NCI-H1105 (cell line): ENCODE data around the gene STUM.
"Not testable (repeated sequence)": the region's sequence is repeated elsewhere in the genome, so short reads cannot be mapped to it uniquely, and the experiment has no call there.

Source experiments
- DNase-seq: peaks from one replicate; lab custom pipeline; 2025; lab: John Stamatoyannopoulos, UW

Gene STUM

GRCh38 chr1:226627050-226627755, 78.6 kb downstream of the STUM start:
- DNase-seq = no peak

DNA sequence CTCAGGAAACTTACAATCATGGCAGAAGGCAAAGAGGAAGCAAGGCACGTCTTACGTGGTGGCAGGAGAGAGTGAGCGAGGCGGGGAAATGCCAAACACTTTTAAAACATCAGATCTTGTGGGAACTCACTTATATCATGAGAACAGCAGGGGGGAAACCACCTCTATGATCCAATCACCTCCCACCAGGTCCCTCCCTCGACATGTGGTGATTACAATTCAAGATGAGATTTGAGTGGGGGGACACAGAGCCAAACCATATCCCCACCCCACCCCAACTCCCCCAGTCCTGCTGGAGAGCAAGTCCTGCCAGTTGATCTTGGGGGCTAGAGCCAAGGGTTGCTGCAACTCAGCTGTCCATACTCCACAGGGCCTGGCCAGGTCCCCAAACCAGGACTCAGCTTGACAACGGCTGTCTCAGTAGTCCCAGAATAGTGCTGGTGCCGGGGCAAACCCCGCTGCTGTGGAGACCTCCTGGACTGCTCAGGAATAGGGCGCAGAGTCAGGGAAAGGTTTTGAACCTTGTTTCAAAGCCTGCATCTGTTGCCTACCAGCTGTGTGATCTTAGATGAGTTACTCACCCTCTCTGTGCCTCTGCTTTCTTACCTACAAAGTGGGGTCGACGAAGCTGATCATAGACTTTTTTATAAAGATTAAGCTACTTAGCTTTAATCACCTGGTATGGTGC, 79.5 kb downstream of the STUM start:
- DNase-seq = no peak

- DNase-seq = peak; percentile 55
Observed at GRCh38 chr1:226628612-226629155, 80.1 kb downstream of the STUM start.

DNA sequence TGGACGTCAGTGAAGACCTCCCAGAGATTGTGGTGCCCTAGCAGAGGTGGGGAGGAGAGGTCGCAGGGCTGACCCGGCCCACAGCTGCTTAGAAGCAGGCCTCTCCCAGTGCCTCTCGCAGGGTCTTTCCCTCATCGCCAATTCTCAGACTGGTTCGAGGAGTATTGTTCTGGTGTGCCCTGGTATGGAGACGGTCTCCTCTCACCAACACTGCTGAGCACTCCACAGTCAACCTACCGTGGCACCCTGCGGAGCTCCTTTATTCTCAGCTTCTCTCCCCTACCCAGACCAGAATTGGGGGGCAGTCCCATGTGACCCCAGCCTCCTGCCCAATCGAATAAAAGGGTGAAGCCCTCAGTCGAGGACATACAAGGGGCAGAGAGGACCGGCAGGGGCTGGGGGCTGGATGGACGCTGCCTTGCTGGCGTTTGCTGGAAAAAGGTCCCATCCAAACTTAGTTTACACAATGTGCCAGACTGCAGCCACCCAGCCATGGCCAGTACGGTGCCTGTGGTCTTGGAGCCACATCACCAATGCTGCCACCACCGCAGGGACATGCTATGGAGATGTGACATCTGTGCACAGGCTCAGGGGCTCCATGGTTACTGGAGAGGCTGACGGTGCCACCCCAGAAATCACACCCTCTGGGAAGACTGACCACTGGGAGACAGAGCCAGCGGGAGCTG, 80.8 kb downstream of the STUM start:
- no peak for DNase-seq

- DNase-seq = no peak
Observed at GRCh38 chr1:226629896-226630550, 81.5 kb downstream of the STUM start.

- no peak for DNase-seq
Observed at GRCh38 chr1:226630592-226630991, 82.0 kb downstream of the STUM start.

DNA sequence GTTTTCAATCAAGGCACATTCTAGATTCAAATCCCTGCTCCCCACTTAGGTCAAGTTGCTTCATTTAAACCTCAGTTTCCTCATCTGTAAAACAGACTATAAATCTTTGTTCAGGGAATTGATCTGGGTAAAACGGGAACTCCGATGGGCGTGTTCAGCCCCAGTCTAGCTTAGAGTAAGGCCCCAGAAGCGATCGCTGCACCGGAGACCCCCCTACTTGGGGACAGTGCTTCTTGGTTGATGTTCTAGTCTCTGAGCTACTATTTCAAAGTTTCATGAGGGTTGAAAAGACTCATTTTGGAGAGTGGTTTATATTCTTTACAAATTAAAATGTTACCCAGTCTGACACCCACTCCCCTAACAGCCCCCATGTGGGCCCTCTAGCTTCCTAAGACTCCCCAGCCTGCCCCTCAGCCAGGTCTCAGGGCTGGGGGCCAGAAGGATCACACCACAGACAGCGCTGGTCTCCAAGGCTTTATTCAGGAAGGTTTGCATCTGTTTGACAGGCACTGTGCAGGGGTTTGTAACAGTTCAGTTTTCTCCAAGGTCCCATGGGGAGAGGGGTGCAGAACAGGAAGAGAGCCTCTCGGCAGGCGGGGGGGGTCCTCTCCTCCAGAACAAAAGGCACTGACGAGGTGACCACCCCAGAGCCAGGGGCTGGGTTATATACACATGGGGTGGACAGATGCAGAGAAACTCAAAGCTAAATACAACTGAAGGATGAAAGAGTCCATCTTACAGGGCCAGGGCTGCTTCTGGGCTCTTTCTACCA, 82.9 kb downstream of the STUM start:
- DNase-seq = no peak

DNA sequence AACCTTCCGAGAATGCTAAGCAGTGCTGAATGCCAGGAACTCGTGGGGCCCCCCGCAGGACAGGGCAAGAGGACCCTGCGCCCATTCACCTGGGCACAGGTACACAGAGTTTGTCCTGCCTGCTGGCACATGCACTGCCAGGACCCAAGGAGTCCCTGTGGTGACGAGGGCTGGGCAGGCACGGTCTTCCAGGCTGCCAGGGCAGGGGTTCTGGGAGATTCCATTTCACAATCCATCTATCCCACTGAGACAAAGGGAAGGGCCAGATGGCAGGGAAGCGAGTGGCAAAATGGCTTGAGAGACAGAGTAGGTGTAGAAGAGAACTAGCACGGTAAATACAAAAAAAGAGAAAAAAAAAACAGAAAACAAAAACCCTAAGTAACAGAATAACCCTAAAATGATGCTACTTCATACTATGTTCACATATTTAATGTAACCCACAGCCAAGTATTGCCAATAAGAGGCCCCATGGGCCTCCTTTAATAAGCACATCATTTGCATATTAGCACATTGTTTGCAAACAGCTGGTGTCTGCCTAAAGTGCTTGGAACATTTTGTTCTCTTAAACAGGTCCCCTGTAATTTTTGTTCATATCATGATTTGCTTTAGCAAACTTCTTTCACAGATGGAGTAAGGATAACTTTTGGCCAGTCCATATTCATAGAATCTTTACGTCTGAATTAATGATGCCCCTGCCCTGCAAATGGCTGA, 83.8 kb downstream of the STUM start:
- no peak for DNase-seq

DNA sequence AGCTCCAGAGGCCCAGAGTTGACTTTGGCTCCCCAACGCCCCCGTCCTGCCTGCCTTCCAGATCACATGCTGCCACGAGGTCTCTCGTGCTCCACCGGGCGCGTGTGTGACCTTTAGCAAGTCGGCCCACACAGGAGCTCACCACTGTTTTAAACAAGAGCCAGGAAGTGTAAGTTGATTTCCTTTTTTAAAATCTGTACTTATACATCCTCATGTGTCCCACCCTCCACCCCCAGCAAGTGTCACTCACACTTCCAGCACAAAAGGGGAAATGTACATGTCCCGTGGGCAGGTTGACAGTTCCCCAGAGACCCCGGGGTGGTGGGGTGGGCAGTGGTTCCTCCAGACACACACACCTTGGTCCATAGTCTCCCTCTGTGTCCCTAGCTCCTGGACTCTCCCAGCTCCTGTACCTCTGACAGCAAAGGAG, 84.4 kb downstream of the STUM start:
- DNase-seq = no peak

GRCh38 chr1:226633541-226634165, 85.1 kb downstream of the STUM start:
- no peak for DNase-seq

- peak; percentile 5 for DNase-seq
Observed at GRCh38 chr1:226634166-226634588, 85.6 kb downstream of the STUM start.

GRCh38 chr1:226634611-226635246, 86.2 kb downstream of the STUM start:
- no peak for DNase-seq

- DNase-seq = no peak
Observed at GRCh38 chr1:226635456-226635941, 86.9 kb downstream of the STUM start.

DNA sequence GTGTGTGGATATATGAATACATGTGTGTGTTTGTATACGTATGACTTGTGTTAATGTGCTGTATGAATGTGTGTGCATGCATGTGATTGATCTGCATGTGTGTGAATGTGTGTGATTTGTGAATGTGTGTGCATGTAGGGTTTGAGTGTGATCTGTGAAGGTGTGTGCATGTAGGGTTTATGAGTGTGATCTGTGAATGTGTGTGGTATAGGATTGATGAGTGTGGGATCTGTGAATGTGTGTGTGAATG, 88.2 kb downstream of the STUM start:
- DNase-seq = no peak

- DNase-seq = no peak
Observed at GRCh38 chr1:226637147-226637935, 88.8 kb downstream of the STUM start.

GRCh38 chr1:226638001-226638601, 89.5 kb downstream of the STUM start:
- DNase-seq = no peak

- no peak for DNase-seq
Observed at GRCh38 chr1:226638608-226639007, 90.0 kb downstream of the STUM start.

DNA sequence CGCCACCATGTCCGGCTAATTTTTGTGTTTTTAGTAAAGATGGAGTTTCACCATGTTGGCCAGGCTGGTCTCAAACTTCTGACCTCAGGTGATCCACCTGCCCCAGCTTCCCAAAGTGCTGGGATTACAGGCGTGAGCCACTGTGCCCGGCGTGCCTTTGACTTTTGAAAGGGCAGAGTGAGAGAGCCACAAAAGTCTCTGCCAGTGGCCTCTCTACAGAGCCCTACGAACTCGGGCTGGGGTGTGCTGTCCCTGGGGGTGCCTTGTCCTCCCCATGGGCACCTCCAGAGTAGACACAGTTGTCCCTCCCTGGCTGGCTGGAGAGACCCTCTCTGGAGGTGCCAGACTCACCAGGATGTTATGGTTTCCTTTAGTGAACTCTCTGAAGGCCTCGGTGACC, 90.6 kb downstream of the STUM start:
- not testable (repeated sequence) for DNase-seq

GRCh38 chr1:226639631-226640061, 91.1 kb downstream of the STUM start:
- no peak for DNase-seq
